GM21619 (cell line): Measurements from ENCODE around the gene TIGD1.

Experiments used
- ATAC-seq: cut with Tn5 transposase; IDR thresholded peaks from one replicate; pipeline ENCODE4 v1.9.1; 2021; ENCODE audit not compliant: unreplicated experiment

TIGD1 gene

DNA sequence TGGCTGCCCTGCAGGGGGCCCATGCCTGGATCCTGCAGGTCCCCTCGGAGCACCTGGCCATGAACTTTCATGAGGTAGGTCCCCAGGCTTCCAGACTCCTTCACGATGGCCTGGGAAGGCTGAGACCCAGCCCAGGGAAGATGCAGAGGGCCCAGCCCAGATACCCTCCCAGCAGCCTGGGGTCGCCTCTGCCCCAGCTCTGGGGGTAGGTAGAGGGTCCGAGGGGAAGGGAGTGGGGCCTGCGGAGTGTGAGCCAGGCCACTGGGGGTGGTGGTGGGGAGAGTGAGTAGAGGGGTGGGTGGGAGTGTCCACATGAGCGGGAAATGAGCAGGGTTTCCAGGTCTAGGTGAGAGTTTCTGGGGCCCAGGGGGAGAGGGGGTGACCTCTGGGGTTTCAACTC lies 25.6 kb downstream of the TIGD1 start:
- ATAC-seq = no peak

DNA sequence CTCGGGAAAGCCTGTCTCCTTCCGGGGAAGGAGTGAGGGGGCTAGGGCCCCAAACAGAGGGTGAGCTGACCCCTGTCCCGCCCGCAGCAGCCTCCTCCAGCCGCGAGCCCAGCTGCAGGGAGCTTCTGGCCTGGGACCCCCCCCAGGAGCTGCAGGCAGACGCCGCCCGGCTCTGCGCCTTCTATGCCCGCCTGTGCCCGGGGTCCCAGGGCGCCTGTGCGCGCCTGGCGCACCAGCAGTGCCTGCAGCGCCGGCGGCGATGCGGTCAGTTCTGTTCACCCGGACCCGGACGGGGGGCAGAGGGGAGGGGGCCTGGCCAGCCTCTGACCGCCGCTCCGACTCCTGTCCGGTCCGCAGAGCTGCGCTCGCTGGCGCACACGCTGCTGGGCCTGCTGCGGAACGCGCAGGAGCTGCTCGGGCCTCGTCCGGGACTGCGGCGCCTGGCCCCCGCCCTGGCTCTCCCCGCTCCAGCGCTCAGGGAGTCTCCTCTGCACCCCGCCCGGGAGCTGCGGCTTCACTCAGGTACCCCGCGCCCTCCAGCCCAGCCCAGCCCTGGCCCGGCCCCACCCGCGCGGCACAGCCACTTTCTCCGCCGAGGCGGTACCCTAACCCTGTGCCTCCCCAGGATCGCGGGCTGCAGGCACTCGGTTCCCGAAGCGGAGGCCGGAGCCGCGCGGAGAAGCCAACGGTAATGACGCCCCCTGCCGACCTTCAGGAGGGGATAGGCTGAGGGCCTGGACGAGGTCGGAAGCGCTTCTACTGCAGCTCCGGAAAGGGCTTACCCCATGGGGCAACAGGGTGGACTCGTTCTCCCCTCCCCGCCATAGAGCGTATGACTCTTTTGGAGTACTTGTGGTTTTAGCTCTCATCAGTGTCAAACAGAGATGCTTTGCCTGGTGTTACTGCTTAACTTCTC lies 26.4 kb downstream of the TIGD1 start:
- ATAC-seq = no peak

DNA sequence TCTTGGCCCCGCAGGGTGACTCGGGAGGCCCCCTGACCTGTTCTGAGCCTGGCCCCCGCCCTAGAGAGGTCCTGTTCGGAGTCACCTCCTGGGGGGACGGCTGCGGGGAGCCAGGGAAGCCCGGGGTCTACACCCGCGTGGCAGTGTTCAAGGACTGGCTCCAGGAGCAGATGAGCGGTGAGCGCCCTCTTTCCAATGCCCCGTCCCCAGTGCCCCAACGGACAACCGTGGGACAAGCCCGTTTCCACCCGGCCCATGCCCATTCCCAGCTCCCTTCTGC lies 27.0 kb downstream of the TIGD1 start:
- no peak for ATAC-seq

DNA sequence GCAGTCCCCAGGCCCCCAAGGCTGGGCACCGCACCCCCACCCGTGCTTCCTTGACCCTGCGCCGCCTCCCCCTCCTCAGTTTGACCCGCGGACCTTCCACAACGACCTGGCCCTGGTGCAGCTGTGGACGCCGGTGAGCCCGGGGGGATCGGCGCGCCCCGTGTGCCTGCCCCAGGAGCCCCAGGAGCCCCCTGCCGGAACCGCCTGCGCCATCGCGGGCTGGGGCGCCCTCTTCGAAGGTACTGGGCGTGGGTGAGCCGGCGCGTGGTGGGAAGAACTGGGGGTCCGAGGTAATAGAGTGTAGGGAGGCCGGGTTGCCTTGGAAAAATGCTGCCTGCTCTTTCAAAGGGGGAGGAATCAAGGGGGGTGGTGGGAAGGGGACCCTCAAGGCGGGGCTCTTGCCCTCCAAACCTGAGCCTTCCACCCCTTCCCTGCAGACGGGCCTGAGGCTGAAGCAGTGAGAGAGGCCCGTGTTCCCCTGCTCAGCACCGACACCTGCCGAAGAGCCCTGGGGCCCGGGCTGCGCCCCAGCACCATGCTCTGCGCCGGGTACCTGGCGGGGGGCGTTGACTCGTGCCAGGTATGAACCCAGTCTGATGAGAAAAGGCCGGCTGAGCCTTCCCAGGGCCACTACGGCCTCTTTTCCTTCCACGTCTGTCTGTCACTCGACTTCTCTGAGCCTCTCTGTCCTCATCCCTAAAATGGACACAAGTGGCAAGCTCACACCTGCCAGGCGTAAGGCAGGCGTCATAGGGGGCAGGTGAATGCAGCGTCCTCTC lies 27.5 kb downstream of the TIGD1 start:
- ATAC-seq = no peak

DNA sequence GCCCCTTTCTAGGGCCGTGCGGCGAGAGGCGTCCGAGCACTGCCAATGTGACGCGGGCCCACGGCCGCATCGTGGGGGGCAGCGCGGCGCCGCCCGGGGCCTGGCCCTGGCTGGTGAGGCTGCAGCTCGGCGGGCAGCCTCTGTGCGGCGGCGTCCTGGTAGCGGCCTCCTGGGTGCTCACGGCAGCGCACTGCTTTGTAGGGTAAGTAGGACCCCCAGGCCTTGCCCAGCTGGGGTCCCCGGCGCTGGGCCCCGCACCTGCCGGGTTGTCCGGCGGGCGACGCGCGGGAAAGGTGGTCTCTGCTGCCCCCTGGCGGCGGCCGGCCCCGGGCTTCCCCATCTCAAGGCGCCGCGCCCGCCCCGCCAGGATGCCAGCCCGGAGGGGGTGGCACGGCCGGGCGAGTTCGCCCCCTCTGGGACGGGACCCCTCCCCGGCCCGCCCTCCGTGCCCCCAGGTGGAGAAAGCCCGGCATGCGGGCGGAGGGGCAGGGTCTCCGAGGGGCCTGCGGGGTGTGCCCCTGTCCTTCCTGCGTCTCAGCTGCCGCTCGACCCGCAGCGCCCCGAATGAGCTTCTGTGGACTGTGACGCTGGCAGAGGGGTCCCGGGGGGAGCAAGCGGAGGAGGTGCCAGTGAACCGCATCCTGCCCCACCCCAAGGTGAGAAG lies 28.3 kb downstream of the TIGD1 start:
- no peak for ATAC-seq

DNA sequence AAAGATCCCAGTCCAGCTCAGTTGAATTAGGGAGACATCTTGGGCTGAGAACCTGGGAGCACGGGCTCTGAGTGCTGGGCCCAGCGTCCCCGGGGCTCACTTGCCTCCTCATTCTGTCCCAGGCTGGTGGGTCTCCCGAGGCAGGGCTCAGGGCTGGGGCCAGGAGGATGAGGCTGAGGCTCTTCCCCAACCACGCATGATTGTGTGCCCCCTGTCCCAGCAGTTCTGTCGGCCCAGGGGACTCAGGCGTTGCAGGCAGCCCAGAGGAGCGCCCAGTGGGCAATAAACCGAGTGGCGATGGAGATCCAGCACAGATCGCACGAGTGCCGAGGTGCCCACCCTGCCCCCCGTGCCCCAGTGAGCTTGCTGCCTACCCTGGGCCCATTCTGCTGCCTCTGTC lies 29.3 kb downstream of the TIGD1 start:
- ATAC-seq = no peak

DNA sequence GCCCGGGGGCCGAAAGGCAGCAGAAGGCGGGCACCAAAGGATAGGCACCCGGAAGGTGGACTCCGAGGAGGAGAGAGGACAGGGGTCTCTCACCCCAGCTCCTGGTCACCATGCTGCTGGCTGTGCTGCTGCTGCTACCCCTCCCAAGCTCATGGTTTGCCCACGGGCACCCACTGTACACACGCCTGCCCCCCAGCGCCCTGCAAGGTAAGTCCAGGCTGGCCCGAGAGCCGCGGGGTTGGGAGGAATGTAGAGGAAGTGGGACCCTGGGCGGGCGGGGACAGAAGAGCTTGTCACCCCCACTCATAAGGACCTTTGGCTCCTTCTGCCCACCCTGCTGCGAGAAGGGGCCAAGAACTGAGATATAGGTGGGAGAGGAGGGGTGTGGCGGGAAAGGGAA lies 29.9 kb downstream of the TIGD1 start:
- ATAC-seq = no peak

DNA sequence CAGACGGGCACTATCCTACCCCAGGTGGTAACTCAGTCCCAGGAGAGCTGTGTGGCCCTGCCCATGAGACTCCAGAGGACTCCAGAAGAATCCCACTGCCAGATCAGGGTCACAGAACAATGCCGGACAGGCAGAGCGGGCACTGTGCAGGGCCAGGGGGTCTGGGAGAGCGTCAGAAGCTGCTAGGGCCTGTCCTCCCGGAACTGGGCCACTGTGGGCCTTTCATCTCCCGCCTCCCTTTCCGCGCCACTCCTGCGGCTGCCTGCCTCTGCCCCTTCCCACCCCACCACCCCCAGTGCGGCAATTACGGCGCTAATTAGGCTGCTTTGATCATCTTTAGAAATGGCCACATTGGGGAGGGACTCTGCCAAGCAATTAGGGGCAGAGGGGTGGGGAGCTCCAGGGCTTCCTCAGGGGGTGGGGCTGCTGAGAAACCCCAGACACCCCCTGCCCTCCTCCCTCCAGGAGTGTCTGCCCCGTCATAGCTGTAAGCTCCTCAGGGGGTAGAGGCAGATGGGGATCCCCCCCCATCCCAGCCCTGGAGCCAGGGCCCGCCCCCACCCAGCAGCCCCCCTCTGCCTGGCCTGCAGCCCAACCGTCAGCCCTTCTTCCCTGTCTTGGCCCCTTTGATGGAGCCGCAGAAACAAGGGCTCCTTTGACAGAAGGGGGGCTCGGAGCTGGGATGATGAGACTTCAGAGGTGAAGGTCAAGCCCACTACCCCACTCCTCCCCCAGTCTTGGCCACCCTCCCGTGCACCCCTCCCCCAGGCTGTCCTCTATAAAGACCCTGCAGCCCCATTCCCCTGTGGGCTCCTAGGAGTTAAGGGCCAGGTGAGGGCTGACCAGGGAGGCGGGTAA lies 30.5 kb downstream of the TIGD1 start, which contains the start of gene PRSS56:
Gene PRSS56 (plus strand): TSS at position 808 of the 858 bp plus-strand sequence. CDS start 211 bp downstream, outside the sequence.
- ATAC-seq = no peak

DNA sequence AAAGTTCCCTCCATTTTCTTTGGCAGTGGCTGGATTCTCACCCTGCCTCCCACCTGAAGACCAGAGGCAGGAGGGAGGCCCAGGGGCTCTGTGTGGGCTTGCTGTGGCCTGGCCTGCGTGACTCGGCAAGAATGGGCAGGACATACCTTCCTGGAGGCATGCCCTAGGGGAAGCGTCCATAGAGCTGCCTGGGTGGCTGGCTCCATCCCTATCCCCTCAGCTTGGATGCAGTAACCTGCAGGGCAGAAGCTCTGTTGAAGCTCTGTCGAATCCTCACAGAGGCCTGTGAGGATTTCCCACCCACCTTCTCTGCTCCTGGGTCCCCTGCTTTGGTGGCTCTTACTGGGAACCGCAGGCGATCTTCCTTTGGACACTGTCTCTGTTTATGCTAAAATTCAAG lies 31.5 kb downstream of the TIGD1 start:
- ATAC-seq = no peak

DNA sequence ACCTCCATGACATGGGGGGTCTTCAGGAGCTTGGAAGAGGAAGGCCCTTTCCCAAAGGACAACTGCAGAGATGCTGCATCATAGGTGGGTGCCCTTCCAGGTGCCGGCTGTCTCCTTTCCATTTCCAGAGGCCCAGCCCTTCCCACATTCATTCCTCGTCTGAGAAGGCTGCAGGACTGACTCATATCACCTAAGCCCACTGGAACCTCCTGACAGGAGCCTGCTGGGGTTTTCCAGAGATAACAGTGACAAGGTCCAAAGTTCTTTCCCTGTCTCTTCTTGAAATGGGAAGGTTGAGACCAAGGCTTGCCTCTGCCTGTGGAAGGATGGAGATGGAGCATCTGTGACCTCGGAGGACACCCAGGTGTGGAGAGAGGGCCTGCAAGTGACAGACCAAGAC lies 33.8 kb downstream of the TIGD1 start:
- no peak for ATAC-seq

DNA sequence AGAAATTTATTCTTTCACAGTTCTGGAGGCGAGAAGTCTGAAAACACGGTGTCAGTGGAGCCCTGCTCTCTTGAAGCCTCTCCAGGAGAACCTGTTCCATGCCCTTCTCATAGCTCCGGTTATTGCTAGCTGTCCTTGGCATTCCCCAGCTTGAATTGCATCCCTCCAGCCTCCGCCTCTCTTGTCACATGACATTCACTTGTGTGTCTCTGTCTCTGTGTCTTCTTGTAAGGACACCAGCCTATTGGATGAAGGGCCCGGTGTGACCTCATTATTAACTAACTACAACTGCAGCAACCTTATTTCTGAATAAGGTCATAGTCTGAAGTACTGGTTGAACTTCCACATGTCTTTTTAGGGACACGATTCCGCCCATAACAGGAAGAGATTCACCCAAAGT lies 34.7 kb downstream of the TIGD1 start:
- no peak for ATAC-seq

DNA sequence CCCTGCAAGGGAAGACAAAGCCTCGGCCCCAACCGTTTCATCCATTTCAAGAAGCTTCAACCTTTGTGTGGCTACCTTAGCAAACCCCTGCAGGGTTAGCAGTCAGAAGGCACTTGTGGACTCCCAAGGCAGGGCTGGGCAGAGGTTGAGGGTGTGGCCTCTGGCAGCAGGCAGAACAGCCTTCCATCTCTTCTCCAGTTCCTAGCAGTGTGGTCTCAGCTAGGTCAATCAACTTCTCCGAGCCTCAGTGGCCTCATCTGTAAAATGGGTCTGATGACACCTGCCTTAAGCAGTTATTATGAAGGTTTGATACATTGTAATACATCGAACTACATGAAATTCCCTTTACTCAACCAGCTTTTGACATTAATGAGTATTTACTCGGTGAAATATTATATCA lies 37.0 kb downstream of the TIGD1 start:
- no peak for ATAC-seq

DNA sequence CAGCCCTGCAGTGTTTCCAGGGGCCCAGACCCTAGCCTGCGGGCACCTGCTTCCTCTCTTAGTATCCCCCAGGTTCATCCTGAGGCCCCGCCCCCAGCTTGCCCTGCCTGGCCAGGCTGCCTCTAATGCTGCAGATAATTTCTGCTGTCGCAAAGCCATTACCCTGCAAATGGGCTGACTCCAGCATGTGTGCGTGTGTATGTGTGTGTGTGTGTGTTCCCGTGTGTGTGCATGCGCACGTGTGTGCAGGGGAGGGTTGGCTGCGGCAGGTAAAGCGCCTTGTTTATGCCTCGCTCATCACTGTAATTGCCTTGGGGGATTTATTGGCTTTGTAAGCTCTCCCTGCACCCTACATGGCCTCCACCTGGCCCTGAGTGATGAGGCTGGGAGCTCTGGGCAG lies 37.8 kb downstream of the TIGD1 start:
- no peak for ATAC-seq

DNA sequence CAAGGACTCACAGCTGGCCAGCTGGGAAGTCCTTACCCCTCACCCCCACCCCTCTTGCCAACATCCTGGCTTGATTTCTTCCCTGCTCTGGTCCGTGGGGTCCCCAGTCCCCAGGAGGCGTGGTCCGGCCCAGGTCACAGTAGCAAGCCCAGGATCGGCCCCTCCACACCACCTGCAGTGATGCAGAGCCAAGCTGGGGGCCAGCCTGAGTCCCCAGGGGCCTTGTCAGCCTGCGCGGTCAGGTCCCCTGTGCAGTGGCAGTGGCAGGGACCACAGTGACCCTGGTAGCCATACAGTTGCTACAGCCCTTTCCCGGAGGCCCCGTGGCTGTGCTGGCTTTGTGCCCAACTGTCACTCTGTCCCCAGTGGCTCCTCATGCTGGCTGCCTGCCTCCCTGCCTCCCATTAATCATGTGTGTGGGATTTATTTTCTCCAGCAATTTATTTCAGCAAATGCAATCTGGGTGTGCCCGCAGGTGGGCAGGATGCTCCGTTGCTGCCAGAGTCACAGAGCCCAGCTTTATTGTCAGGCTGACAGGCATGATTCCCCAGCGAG lies 38.9 kb downstream of the TIGD1 start:
- no peak for ATAC-seq

DNA sequence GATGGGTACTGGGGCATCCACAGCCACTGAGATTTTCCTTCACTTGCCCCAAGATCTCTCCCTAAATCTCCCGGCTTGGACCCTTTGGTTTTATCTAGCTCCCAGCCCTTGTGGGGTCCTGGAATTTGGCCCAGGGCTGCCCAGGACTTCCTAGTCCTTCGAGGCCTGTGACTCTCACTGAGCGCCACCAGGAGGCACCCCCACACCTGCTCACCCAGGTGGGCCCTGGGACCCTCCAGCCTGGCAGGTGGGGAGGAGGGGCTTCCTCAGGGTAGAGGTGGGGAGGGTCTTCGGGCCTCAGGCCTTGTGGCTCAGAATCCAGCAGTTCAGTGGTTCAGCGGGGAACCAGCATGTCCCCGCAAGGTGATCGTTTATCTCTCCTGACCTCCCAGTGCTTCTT lies 42.1 kb downstream of the TIGD1 start:
- ATAC-seq = no peak

DNA sequence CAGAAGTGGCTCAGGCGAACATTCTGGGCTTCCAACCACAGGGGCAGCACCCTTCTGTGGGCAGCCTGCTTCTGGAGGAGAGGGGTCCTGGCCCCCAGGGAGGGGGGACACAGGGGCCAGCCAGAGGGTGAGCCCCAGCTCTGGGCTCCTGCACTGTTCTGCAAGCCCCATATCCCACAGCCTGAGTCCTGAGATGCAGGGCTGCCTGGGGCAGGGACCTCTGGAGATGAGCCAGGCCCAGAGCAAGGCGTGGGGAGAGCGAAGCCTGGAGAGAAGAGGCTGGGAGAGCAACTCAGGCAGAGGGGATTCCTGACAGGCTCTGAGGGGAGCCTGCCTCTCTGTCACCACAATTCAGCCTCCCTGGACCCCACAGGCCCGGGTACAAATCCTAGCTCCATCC lies 43.6 kb downstream of the TIGD1 start:
- no peak for ATAC-seq

DNA sequence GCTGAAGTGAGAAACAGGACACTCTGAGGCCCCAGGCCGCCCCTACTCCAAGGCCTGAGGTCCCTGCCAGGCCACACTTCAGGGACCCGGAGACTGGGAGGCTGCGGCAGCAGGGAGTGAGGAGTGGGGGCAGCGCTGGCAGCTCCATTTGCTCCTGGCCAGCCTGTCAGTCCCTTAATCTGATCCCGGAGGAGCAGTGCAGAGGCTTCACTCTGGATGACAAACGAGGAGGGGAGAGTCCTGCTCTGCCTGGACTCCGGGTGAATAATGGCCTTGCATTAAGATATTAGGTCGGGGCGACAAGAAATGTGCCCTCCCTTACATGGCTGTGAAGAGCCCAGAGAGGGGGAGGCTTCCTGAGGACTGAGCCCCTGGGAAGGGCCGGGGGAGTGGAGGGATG lies 44.5 kb downstream of the TIGD1 start:
- no peak for ATAC-seq

DNA sequence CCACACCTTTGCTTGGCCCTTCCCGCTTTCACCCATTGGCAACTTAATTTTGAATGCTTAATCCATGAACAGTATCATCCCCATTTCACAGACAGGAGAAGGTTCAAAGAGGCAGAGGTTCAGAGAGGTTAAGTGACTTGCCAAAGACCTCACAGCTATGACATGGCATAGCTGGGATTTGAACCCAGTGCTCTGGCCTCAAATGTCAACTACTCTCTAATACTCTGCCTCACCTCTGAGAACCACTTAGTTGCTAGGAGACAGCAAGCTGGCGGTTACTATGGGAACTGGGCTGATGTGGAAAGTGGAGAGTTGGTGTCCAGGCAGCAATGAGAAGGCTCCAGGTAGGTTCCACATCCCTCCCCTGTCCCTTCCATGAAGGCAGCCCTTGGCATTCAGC lies 45.9 kb downstream of the TIGD1 start:
- ATAC-seq = no peak

DNA sequence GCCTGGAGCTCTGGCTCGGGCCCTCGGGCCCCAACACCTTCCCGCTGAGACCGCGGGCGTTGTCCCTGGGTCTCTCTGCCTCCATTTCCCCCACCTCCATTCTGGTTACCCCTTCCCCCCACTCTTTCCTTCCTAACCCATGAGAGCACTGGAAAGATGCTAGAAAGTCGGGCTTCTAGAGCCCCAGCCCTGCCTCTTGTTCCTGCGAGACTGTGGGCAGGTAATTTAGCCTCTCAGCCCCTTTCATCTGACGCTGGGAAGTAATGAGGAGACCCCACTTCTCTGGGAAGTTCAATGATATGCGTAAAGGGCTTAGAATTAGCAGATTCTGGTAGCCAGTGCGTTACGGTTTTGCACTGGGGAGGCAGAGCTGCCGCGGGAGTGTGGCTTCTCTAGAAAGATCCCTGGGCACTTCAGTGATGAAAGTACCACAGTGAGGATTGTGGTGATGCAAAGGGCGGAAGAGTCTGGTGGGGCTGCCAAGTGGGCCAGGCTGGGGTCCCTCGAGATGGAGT lies 46.5 kb downstream of the TIGD1 start:
- no peak for ATAC-seq
